ENCODE results near the gene ULK4.
"Not testable (repeated sequence)": the region's sequence is repeated elsewhere in the genome, so short reads cannot be mapped to it uniquely, and the experiment has no call there.

Gene ULK4

GRCh38 chr3:41762867-41763266, 199.0 kb downstream of the ULK4 start:
- DNase-seq (ENCODE audit: low spot score), result not testable (repeated sequence)

GRCh38 chr3:41753651-41754050, 208.3 kb downstream of the ULK4 start:
- DNase-seq (ENCODE audit: low spot score), result no peak

- DNase-seq (ENCODE audit: low spot score), result no peak
These were observed 210.3 kb downstream of the ULK4 start for GRCh38 chr3:41751597-41751996.

GRCh38 chr3:41749988-41750387, 211.9 kb downstream of the ULK4 start:
- DNase-seq (ENCODE audit: low spot score), result no peak

- DNase-seq (ENCODE audit: low spot score), result no peak
These were observed 215.7 kb downstream of the ULK4 start for GRCh38 chr3:41746215-41746614.

- no peak for DNase-seq (ENCODE audit: low spot score)
These were observed 219.8 kb downstream of the ULK4 start for GRCh38 chr3:41742121-41742520.

GRCh38 chr3:41740374-41740886, 221.5 kb downstream of the ULK4 start:
- no peak for DNase-seq (ENCODE audit: low spot score)

- no peak for DNase-seq (ENCODE audit: low spot score)
These were observed 235.0 kb downstream of the ULK4 start for GRCh38 chr3:41726891-41727290.

GRCh38 chr3:41717641-41718040, 244.3 kb downstream of the ULK4 start:
- no peak for DNase-seq (ENCODE audit: low spot score)

GRCh38 chr3:41716471-41716870, 245.4 kb downstream of the ULK4 start:
- DNase-seq (ENCODE audit: low spot score), result no peak

GRCh38 chr3:41715376-41715775, 246.5 kb downstream of the ULK4 start:
- DNase-seq (ENCODE audit: low spot score), result no peak

GRCh38 chr3:41711651-41712050, 250.3 kb downstream of the ULK4 start:
- DNase-seq (ENCODE audit: low spot score), result peak; percentile 17

- DNase-seq (ENCODE audit: low spot score), result no peak
These were observed 251.1 kb downstream of the ULK4 start for GRCh38 chr3:41710646-41711388.

GRCh38 chr3:41709213-41709612, 252.7 kb downstream of the ULK4 start:
- not testable (repeated sequence) for DNase-seq (ENCODE audit: low spot score)

- DNase-seq (ENCODE audit: low spot score), result no peak
These were observed 253.7 kb downstream of the ULK4 start for GRCh38 chr3:41708176-41708575.

GRCh38 chr3:41705893-41706292, 256.0 kb downstream of the ULK4 start:
- DNase-seq (ENCODE audit: low spot score), result no peak

GRCh38 chr3:41701191-41701698, 260.7 kb downstream of the ULK4 start:
- no peak for DNase-seq (ENCODE audit: low spot score)

- DNase-seq (ENCODE audit: low spot score), result no peak
These were observed 261.7 kb downstream of the ULK4 start for GRCh38 chr3:41700155-41700554.

GRCh38 chr3:41698898-41699297, 263.0 kb downstream of the ULK4 start:
- DNase-seq (ENCODE audit: low spot score), result no peak

GRCh38 chr3:41697702-41698101, 264.2 kb downstream of the ULK4 start:
- DNase-seq (ENCODE audit: low spot score), result no peak

GRCh38 chr3:41695806-41696205, 266.1 kb downstream of the ULK4 start:
- not testable (repeated sequence) for DNase-seq (ENCODE audit: low spot score)

GRCh38 chr3:41693799-41694198, 268.1 kb downstream of the ULK4 start:
- no peak for DNase-seq (ENCODE audit: low spot score)

- no peak for DNase-seq (ENCODE audit: low spot score)
These were observed 270.9 kb downstream of the ULK4 start for GRCh38 chr3:41690766-41691563.

Data from kidney capillary endothelial cell (primary cell).